Left renal cortex interstitium (tissue), 4 donors: ENCODE results near the gene NUP153. TPM values are rescaled to one million over a fixed set of nuclear protein-coding genes. Genes with fewer than 3 reads are reported as not detected.

ENCODE experiments used
- DNase-seq, 4 donors: peaks; one replicate each; pipeline ENCODE4 v3.0.0-alpha.2; 2013; ENCODE audit warnings: low read depth in 4 of 4, low spot score in 2 of 4, missing footprints in 1 of 4
- polyA plus RNA-seq, 4 donors: library from polyadenylated mRNA; unstranded; fragments of 120-200 nt; gene quantifications; one replicate each; pipeline ENCODE4 v1.2.1, GENCODE V29; 2013; ENCODE audit not compliant: insufficient read length in 4 of 4

The NUP153 gene
- polyA plus RNA-seq, 4 donors: 51.1 to 54.6 (median 54.4) TPM

DNA sequence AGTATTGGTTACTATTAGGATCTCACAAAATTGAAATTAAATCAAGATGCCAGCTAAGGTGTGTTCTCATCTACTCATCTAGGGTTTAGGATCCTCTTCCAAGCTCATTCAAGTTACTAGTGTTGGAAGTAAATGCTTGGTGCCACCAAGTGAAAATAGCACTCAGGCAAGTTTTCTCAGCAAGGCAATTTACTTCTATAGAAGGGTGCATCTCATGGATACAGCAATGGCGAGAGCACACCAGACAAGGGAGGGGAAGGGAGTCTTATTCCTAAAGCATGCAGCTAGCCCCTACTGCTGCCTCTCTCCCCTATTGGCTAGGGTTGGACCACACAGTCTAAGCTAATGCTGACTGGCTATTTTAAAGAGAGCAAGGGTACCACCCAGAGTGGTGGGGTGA, 129.7 kb downstream of the NUP153 start:
- DNase-seq: no peak

DNA sequence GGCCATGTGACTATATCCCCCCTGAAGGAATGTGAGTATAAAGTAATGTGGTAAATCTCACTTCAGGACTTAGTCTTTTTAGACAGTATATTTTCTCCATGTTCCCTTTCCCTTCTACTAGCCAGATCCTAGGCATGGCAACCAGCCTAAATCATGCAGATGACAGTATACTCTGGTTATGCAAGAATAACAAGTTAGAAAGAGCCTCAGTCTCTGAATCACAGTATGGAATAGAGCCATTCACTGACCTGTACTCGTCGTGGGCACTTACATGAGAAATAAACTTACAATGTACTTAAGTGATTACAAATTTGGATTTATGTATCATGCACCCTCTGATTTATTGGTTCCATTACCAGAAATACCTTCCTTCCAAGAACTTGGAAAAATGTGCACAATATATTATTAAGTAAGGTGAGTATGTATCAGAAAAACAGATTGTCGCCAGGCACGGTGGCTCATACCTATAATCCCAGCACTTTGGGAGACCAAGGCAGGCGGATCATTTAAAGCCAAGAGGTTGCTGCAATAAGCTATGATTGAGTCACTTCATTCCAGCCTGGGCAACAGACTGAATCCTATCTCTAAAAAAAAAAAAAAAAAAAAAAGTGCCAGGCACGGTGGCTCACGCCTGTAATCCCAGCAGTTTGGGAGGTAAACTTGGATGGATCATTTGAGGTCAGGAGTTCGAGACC, 131.7 kb downstream of the NUP153 start:
- no peak for DNase-seq

- DNase-seq: no peak
Measured at GRCh38 chr6:17565399-17565798, 141.3 kb downstream of the NUP153 start.

Other genes with a start within 250 kb of the NUP153 start
- gene FAM8A1, start 106.6 kb downstream of the NUP153 start, polyA plus RNA-seq: 10 to 100 TPM; 38.6 to 48.5 (median 44.2) TPM